Smooth muscle cell (in vitro differentiated cells): ENCODE results near the gene CFAP73. TPM values are rescaled to one million over a fixed set of nuclear protein-coding genes. Genes with fewer than 3 reads are reported as not detected.

Source experiments
- DNase-seq: peaks from one replicate; lab custom pipeline; 2025; ENCODE audit not compliant: unreplicated experiment; lab: John Stamatoyannopoulos, UW
- H2AFZ ChIP-seq: fragments of 200-600 bp; sonication (generic); 2 replicates; pipeline ENCODE4 v1.6.0; 2016; ENCODE audit warnings: antibody characterized with exemption, low read depth, mild to moderate bottlenecking
- H3F3A ChIP-seq: fragments of 200-600 bp; sonication (generic); 2 replicates; pipeline ENCODE4 v1.6.0; 2017; ENCODE audit warnings: antibody characterized with exemption, low read depth
- H3K27ac ChIP-seq: fragments of 200-600 bp; sonication (generic); 2 replicates; pipeline ENCODE4 v1.5.1; 2016; ENCODE audit warnings: low read depth, mild to moderate bottlenecking
- H3K27me3 ChIP-seq: fragments of 200-600 bp; sonication (generic); 2 replicates; pipeline ENCODE4 v1.6.1; 2016; ENCODE audit warnings: low read depth, mild to moderate bottlenecking
- H3K36me3 ChIP-seq: fragments of 200-600 bp; sonication (generic); 2 replicates; pipeline ENCODE4 v1.5.1; 2016; ENCODE audit warnings: low read depth
- H3K4me1 ChIP-seq: fragments of 200-600 bp; sonication (generic); 2 replicates; pipeline ENCODE4 v1.5.1; 2016; ENCODE audit warnings: low read depth
- H3K4me2 ChIP-seq: fragments of 200-600 bp; sonication (generic); 2 replicates; pipeline ENCODE4 v1.6.0; 2016; ENCODE audit warnings: mild to moderate bottlenecking
- H3K4me3 ChIP-seq: fragments of 200-600 bp; sonication (generic); 2 replicates; pipeline ENCODE4 v1.5.1; 2016; ENCODE audit warnings: mild to moderate bottlenecking
- H3K79me2 ChIP-seq: fragments of 200-600 bp; sonication (generic); 2 replicates; pipeline ENCODE4 v1.6.0; 2016; ENCODE audit warnings: low read depth, mild to moderate bottlenecking
- H3K9ac ChIP-seq: fragments of 200-600 bp; sonication (generic); 2 replicates; pipeline ENCODE4 v1.6.0; 2016; ENCODE audit warnings: low read depth
- H3K9me3 ChIP-seq: fragments of 200-600 bp; sonication (generic); replicated peaks from 2 replicates; pipeline ENCODE4 v1.5.1; 2016; ENCODE audit warnings: low read depth
- H4K20me1 ChIP-seq: fragments of 200-600 bp; sonication (generic); 2 replicates; pipeline ENCODE4 v1.6.0; 2016; ENCODE audit warnings: low read depth
- WGBS: methylation state at CpG from one replicate; pipeline ENCODE4 v1.1.7; 2016; ENCODE audit warnings: low lambda C conversion rate; 5-methylcytosine and 5-hydroxymethylcytosine counted together
- polyA plus RNA-seq: library from polyadenylated mRNA; unstranded; fragments of >200 nt; fragmentation: Nextera tagmentation; extraction: Ambion mirVana; gene quantifications from 2 replicates; pipeline ENCODE4 v1.2.1, GENCODE V29; 2016
- total RNA-seq: library from RNA; depleted of rRNA; stranded (reverse); fragments of >200 nt; gene quantifications from 2 replicates; pipeline ENCODE4 v1.2.3, GENCODE V29; 2014
- TF ChIP-seq, protein P1 (sequence below): fragments of 200-600 bp; sonication (generic); IDR thresholded peaks from 2 replicates; pipeline ENCODE4 v1.5.1; 2017; ENCODE audit warnings: borderline replicate concordance, mild to moderate bottlenecking, antibody characterized with exemption; ENCODE audit not compliant: insufficient read depth, poor library complexity, severe bottlenecking

The CFAP73 gene
- total and polyA plus RNA-seq, 2 experiments from 2014 or later: not detected

DNA sequence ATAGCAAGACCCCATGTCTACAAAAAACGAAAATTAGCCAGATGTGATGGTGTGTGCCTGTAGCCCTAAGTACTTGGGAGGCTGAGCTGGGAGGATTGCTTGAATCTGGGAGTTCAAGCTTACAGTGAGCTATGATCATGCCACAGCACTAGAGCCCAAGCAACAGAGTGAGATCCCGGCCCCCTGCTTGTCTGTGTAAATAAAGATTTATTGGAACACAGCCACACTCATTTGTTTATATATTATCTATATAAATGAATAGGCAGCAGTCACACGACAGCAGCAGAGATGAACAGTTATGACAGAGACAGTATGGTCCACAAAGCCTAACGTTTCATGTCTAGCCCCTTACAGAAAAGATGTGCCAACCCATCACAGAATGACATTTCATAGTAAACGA is 20.9 kb downstream of the CFAP73 start:
- H3K36me3 ChIP-seq: peaks cover 5% of the 10 kb centered on the region
- no peaks in the 10 kb centered on the region for H3K27me3 ChIP-seq
- DNase-seq: no peak
- WGBS: 92% methylated on average over 5 of the region's 5 CpGs
- H3K4me2 ChIP-seq: no peak overlapping the region
- H3F3A ChIP-seq: no peaks in the 10 kb centered on the region
- no peak overlapping the region for H2AFZ ChIP-seq
- no peak overlapping the region for H3K27ac ChIP-seq
- no peak overlapping the region for H3K9ac ChIP-seq
- H3K9me3 ChIP-seq: no peaks in the 10 kb centered on the region
- TF ChIP-seq, protein P1, sequence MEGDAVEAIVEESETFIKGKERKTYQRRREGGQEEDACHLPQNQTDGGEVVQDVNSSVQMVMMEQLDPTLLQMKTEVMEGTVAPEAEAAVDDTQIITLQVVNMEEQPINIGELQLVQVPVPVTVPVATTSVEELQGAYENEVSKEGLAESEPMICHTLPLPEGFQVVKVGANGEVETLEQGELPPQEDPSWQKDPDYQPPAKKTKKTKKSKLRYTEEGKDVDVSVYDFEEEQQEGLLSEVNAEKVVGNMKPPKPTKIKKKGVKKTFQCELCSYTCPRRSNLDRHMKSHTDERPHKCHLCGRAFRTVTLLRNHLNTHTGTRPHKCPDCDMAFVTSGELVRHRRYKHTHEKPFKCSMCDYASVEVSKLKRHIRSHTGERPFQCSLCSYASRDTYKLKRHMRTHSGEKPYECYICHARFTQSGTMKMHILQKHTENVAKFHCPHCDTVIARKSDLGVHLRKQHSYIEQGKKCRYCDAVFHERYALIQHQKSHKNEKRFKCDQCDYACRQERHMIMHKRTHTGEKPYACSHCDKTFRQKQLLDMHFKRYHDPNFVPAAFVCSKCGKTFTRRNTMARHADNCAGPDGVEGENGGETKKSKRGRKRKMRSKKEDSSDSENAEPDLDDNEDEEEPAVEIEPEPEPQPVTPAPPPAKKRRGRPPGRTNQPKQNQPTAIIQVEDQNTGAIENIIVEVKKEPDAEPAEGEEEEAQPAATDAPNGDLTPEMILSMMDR: no peak
- H3K79me2 ChIP-seq: no peaks in the 10 kb centered on the region
- H4K20me1 ChIP-seq: peaks cover 6% of the 10 kb centered on the region
- no peak overlapping the region for H3K4me3 ChIP-seq
- H3K4me1 ChIP-seq: no peaks in the 10 kb centered on the region

DNA sequence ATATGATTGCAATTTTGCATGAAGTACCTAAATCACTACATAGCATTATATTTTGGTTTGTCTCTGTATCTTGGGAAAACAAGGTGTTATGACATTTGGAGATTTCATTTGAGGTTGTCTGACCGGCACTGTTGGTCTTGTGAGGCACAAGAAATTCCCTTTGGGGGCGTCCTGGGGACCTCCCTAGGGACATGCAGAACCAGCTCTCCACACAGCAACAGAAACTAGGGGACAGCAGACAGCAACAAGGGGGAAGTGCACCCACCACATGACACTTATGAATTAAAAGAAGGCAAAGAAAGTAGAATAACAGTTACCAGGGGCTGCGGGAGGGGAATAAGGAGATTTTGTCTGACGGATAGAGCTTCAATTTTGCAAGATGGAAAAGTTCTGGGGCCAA is 21.4 kb downstream of the CFAP73 start:
- Histone ChIP-seq H3K36me3 (peaks cover 5% of the 10 kb centered on the region), H3K27ac (no peak overlapping the region), H2AFZ (no peak overlapping the region), H3K9ac (no peak overlapping the region), H3K4me1 (no peaks in the 10 kb centered on the region), H3K4me3 (no peak overlapping the region), H3K4me2 (no peak overlapping the region), H4K20me1 (peaks cover 6% of the 10 kb centered on the region), H3K79me2 (no peaks in the 10 kb centered on the region), H3K9me3 (no peaks in the 10 kb centered on the region), H3K27me3 (no peaks in the 10 kb centered on the region), H3F3A (no peaks in the 10 kb centered on the region)
- no peak for DNase-seq
- TF ChIP-seq, protein P1: no peak
- WGBS: 94% methylated on average over 4 of the region's 4 CpGs

DNA sequence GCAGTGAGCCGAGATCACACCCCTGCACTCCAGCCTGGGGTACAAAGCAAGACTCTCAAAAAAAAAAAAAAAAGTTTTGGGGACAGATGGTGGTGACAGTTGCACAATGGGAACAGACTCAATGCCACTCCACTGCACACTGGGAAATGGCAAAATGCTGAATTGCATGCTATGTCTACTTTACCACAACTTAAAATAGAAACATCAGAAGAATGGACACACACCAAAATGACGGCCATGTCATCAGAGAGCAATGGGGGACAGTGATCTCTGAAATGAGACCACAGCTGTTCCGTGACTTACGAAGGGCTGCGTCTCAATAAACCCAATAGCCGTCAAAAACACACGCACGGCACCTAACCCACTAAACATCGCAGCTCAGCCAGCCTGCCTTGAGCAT is 22.0 kb downstream of the CFAP73 start:
- Histone ChIP-seq H3K79me2 (no peaks in the 10 kb centered on the region), H3F3A (no peaks in the 10 kb centered on the region), H3K27ac (no peak overlapping the region), H3K36me3 (peaks cover 5% of the 10 kb centered on the region), H3K4me2 (no peak overlapping the region), H3K27me3 (no peaks in the 10 kb centered on the region), H3K4me3 (no peak overlapping the region), H3K4me1 (no peaks in the 10 kb centered on the region), H3K9me3 (no peaks in the 10 kb centered on the region), H2AFZ (no peak overlapping the region), H3K9ac (no peak overlapping the region), H4K20me1 (peaks cover 6% of the 10 kb centered on the region)
- no peak for DNase-seq
- TF ChIP-seq, protein P1: no peak
- 97% methylated on average over 9 of the region's 9 CpGs for WGBS

DNA sequence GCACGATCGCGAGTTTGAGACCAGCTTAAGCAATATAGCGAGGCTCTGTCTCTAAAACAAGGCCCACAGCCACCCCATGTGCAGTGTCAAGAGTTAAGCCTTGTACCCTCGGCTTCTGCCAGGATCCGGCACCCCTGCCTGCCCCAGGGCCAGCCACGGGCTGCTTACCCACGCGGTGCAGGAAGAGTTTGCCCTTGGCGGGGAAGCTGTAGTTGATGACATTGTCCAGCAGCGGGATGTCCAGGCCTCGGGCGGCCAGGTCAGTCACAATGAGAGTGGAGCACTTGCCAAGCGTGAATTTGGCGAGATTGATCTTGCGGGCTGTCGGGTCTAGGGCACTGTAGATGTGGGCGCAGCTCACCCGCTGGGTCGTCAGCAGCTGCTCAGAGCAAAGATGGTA is 22.7 kb downstream of the CFAP73 start:
- no peak for DNase-seq
- H3F3A ChIP-seq: no peaks in the 10 kb centered on the region
- no peak overlapping the region for H3K4me2 ChIP-seq
- peaks cover 6% of the 10 kb centered on the region for H4K20me1 ChIP-seq
- H3K27ac ChIP-seq: no peak overlapping the region
- 97% methylated on average over 20 of the region's 20 CpGs for WGBS
- no peak overlapping the region for H2AFZ ChIP-seq
- H3K4me1 ChIP-seq: no peaks in the 10 kb centered on the region
- no peak overlapping the region for H3K4me3 ChIP-seq
- H3K79me2 ChIP-seq: no peaks in the 10 kb centered on the region
- peaks cover 7% of the 10 kb centered on the region for H3K36me3 ChIP-seq
- TF ChIP-seq, protein P1: no peak
- H3K9ac ChIP-seq: no peak overlapping the region
- H3K27me3 ChIP-seq: no peaks in the 10 kb centered on the region
- no peaks in the 10 kb centered on the region for H3K9me3 ChIP-seq
